Keratinocyte (primary cell): ENCODE data around the gene NCS1. TPM values are rescaled to one million over a fixed set of nuclear protein-coding genes. Genes with fewer than 3 reads are reported as not detected.

Source experiments
- DNase-seq: peaks from one replicate; pipeline ENCODE4 v3.0.0-alpha.2; 2011; ENCODE audit warnings: low read depth, missing footprints, low spot score
- FAIRE-seq: peaks from 2 replicates; lab custom pipeline; 2011; peaks lifted over from hg19 to GRCh38; lab: Jason Lieb, UNC
- H2AFZ ChIP-seq: 2 replicates; pipeline ENCODE4 v1.6.0; 2012; ENCODE audit warnings: low read length, control low read depth, inconsistent platforms; ENCODE audit not compliant: control insufficient read depth
- H3K27ac ChIP-seq: 2 replicates; pipeline ENCODE4 v1.5.1; 2011; ENCODE audit warnings: low read length; ENCODE audit not compliant: control insufficient read depth, insufficient read depth
- H3K27me3 ChIP-seq: 3 replicates; pipeline ENCODE4 v1.6.0; 2011; ENCODE audit warnings: low read length; ENCODE audit not compliant: control insufficient read depth, insufficient read depth; ENCODE audit errors: extremely low read depth
- H3K36me3 ChIP-seq, 2 experiments: 2 replicates in 1 of 2; 3 replicates in 1 of 2; pipeline ENCODE4 v1.5.1; 2011; ENCODE audit warnings: low read length in 2 of 2, mild to moderate bottlenecking in 1 of 2; ENCODE audit not compliant: control insufficient read depth in 2 of 2, insufficient read depth in 2 of 2; ENCODE audit errors: extremely low read depth in 1 of 2
- H3K4me1 ChIP-seq: 3 replicates; pipeline ENCODE4 v1.5.1; 2011; ENCODE audit warnings: low read length; ENCODE audit not compliant: control insufficient read depth, insufficient read depth; ENCODE audit errors: extremely low read depth
- H3K4me2 ChIP-seq: 3 replicates; pipeline ENCODE4 v1.6.0; 2011; ENCODE audit warnings: low read depth, low read length; ENCODE audit not compliant: control insufficient read depth, insufficient read depth; ENCODE audit errors: extremely low read depth
- H3K4me3 ChIP-seq, 3 experiments: fragments of 200-600 bp in 1 of 3; sonication (generic) in 1 of 3; 2 replicates in 2 of 3; 3 replicates in 1 of 3; pipeline ENCODE4 v1.5.1; 2011 to 2016; ENCODE audit warnings: low read length in 3 of 3, mild to moderate bottlenecking in 3 of 3, control low read depth in 2 of 3, inconsistent platforms in 1 of 3, low read depth in 1 of 3, mixed read lengths in 1 of 3, mixed run types in 1 of 3, moderate library complexity in 1 of 3; ENCODE audit not compliant: control insufficient read depth in 2 of 3, insufficient read depth in 2 of 3; ENCODE audit errors: extremely low read depth in 1 of 3
- H3K79me2 ChIP-seq: 2 replicates; pipeline ENCODE4 v1.6.0; 2012; ENCODE audit warnings: low read length; ENCODE audit not compliant: control insufficient read depth, insufficient read depth
- H3K9ac ChIP-seq: 3 replicates; pipeline ENCODE4 v1.6.0; 2011; ENCODE audit warnings: low read length; ENCODE audit not compliant: control insufficient read depth, insufficient read depth; ENCODE audit errors: extremely low read depth
- H3K9me1 ChIP-seq: 3 replicates; pipeline ENCODE4 v1.6.0; 2011; ENCODE audit warnings: low read length; ENCODE audit not compliant: control insufficient read depth, insufficient read depth; ENCODE audit errors: extremely low read depth
- H3K9me3 ChIP-seq: 2 replicates; pipeline ENCODE4 v1.5.1; 2012; ENCODE audit warnings: low read depth, low read length; ENCODE audit not compliant: control insufficient read depth
- H4K20me1 ChIP-seq: 3 replicates; pipeline ENCODE4 v1.6.0; 2011; ENCODE audit warnings: low read length; ENCODE audit not compliant: control insufficient read depth, insufficient read depth; ENCODE audit errors: extremely low read depth
- CTCF ChIP-seq, 3 experiments: IDR thresholded peaks in 1 of 3; conservative IDR thresholded peaks in 1 of 3; optimal IDR thresholded peaks in 1 of 3; 2 replicates in 2 of 3; 3 replicates in 1 of 3; pipeline versions ENCODE3 to v1.5.1; 2011; ENCODE audit warnings: low read length in 3 of 3, mild to moderate bottlenecking in 3 of 3, moderate library complexity in 2 of 3, control low read depth in 1 of 3, inconsistent platforms in 1 of 3; ENCODE audit not compliant: insufficient read depth in 2 of 3; ENCODE audit errors: extremely low read depth in 1 of 3
- EZH2 ChIP-seq: IDR thresholded peaks from one replicate; pipeline ENCODE4 v1.6.1; 2012; ENCODE audit warnings: inconsistent platforms, mild to moderate bottlenecking, low read length, moderate library complexity
- dilution Hi-C: fragments of 300-500 bp; cut with MboI; formaldehyde crosslinking; loops from one replicate; pipeline ENCODE4 v1.7.0; 2020; ENCODE audit warnings: low sequenced_read_pairs; ENCODE audit not compliant: extremely low pct_ligation_motif_present
- polyA plus RNA-seq, 5 experiments: library from polyadenylated mRNA; depleted of rRNA in 3 of 5; stranded (reverse) in 3 of 5; stranded (forward) in 1 of 5; unstranded in 1 of 5; fragments of >200 nt; gene quantifications; 1 replicate in 1 of 5; 2 replicates in 3 of 5; 3 replicates in 1 of 5; pipeline versions ENCODE4 v1.2.1 to v1.2.3, GENCODE V29; 2011 to 2012; ENCODE audit warnings: missing spikeins in 2 of 5, low read depth in 1 of 5, low replicate concordance in 1 of 5

NCS1 gene
- polyA plus RNA-seq, 1 donor (not counting 4 experiments of a cell fraction or from before 2014, with no cell fraction given): 49.1 TPM

- H3K9ac ChIP-seq: no peak overlapping the region
- dilution Hi-C loops: no loop called here
- H3K36me3 ChIP-seq: peaks cover 7 to 10% of the 10 kb centered on the region in 2 experiments
- H3K4me1 ChIP-seq: peaks cover 23% of the 10 kb centered on the region
- TF ChIP-seq EZH2: no peak
- TF ChIP-seq CTCF (optimal IDR thresholded peaks at IDR 0.05 in 1 of 3, IDR thresholded peaks at IDR 0.05 in 1 of 3, conservative IDR thresholded peaks at IDR 0.05 in 1 of 3; ENCODE audit: extremely low read depth in 1 of 3, insufficient read depth in 2 of 3, low read length in 3 of 3): no peak
- no peak overlapping the region for H3K27ac ChIP-seq
- no peak overlapping the region for H3K4me3 ChIP-seq
- no peaks in the 10 kb centered on the region for H3K79me2 ChIP-seq
- H3K9me3 ChIP-seq: no peaks in the 10 kb centered on the region
- no peaks in the 10 kb centered on the region for H4K20me1 ChIP-seq
- no peak for FAIRE-seq
- no peaks in the 10 kb centered on the region for H3K27me3 ChIP-seq
- no peak overlapping the region for H2AFZ ChIP-seq
- no peak overlapping the region for H3K4me2 ChIP-seq
- DNase-seq: no peak
- H3K9me1 ChIP-seq: no peaks in the 10 kb centered on the region
Observed at GRCh38 chr9:130237763-130238524, 65.7 kb downstream of the NCS1 start.

- Histone ChIP-seq H3K4me2 (no peak overlapping the region), H3K9me1 (no peaks in the 10 kb centered on the region), H2AFZ (no peak overlapping the region), H3K36me3 (peaks cover 3 to 5% of the 10 kb centered on the region in 2 experiments), H3K4me1 (peaks cover 23% of the 10 kb centered on the region), H3K9me3 (no peaks in the 10 kb centered on the region), H3K27me3 (no peaks in the 10 kb centered on the region), H4K20me1 (no peaks in the 10 kb centered on the region), H3K4me3 (no peak overlapping the region), H3K79me2 (no peaks in the 10 kb centered on the region), H3K9ac (no peak overlapping the region), H3K27ac (no peak overlapping the region)
- FAIRE-seq (no peak), DNase-seq (no peak)
- dilution Hi-C loops: no loop called here
- TF ChIP-seq EZH2: no peak
- TF ChIP-seq CTCF (optimal IDR thresholded peaks at IDR 0.05 in 1 of 3, IDR thresholded peaks at IDR 0.05 in 1 of 3, conservative IDR thresholded peaks at IDR 0.05 in 1 of 3; ENCODE audit: extremely low read depth in 1 of 3, insufficient read depth in 2 of 3, low read length in 3 of 3): no peak
Observed at GRCh38 chr9:130239363-130239695, 67.1 kb downstream of the NCS1 start.
